H1 (cell line): ENCODE results near the gene SLC43A1. TPM values are rescaled to one million over a fixed set of nuclear protein-coding genes. Genes with fewer than 3 reads are reported as not detected.

Source experiments
- BCL11A ChIP-seq, 2 experiments: IDR thresholded peaks; one replicate each; pipeline ENCODE4 v1.6.1; 2011; ENCODE audit warnings: low read depth in 2 of 2, low read length in 2 of 2, mild to moderate bottlenecking in 2 of 2
- CTBP2 ChIP-seq: IDR thresholded peaks from 2 replicates; pipeline ENCODE4 v1.7.0; 2011; ENCODE audit warnings: borderline replicate concordance, mild to moderate bottlenecking, moderate library complexity, mixed read lengths, low read length; ENCODE audit not compliant: insufficient read depth, insufficient read length
- GABPA ChIP-seq: IDR thresholded peaks from 2 replicates; pipeline ENCODE4 v1.6.1; 2011; ENCODE audit warnings: mild to moderate bottlenecking, low read length, moderate library complexity, borderline replicate concordance; ENCODE audit not compliant: insufficient read depth
- RXRA ChIP-seq: IDR thresholded peaks from 2 replicates; pipeline ENCODE4 v1.6.1; 2011; ENCODE audit warnings: low read depth, mild to moderate bottlenecking, low read length, moderate library complexity; ENCODE audit not compliant: insufficient read depth
- TAF1 ChIP-seq: IDR thresholded peaks from 2 replicates; pipeline ENCODE4 v1.6.1; 2011; ENCODE audit warnings: mild to moderate bottlenecking, low read depth, low read length
- polyA plus RNA-seq, 7 experiments: library from polyadenylated mRNA; depleted of rRNA in 3 of 7; stranded (reverse) in 5 of 7; unstranded in 2 of 7; fragments of >200 nt in 5 of 7; fragments of 200-250 nt in 2 of 7; gene quantifications; 1 replicate in 5 of 7; 2 replicates in 1 of 7; 4 replicates in 1 of 7; pipeline versions ENCODE4 v1.2.1 to v1.2.3, GENCODE V29; 2011 to 2013; ENCODE audit warnings: missing spikeins in 2 of 7, mixed read lengths in 2 of 7
- total RNA-seq: library from RNA; stranded (reverse); fragmentation: NEBNext Ultra II Directional; extraction: Animal tissue kit (Norgen Biotek cat#: 25700); gene quantifications from 2 replicates; pipeline ENCODE4 v1.2.1, GENCODE V29; 2021
- TF ChIP-seq, protein P1 (sequence below), 3 experiments: IDR thresholded peaks; 1 replicate in 2 of 3; 2 replicates in 1 of 3; pipeline versions ENCODE4 v1.5.1 to v1.6.1; 2011; ENCODE audit warnings: low read length in 3 of 3, mild to moderate bottlenecking in 3 of 3, inconsistent platforms in 2 of 3, low read depth in 1 of 3, moderate library complexity in 1 of 3; ENCODE audit not compliant: insufficient read depth in 1 of 3; ENCODE audit errors: control extremely low read depth in 1 of 3

The SLC43A1 gene
- total and polyA plus RNA-seq, 2 of the 8 experiments (the other 6 are each of a cell fraction or from before 2014, with no cell fraction given) = 34.5 to 58.0 TPM

DNA sequence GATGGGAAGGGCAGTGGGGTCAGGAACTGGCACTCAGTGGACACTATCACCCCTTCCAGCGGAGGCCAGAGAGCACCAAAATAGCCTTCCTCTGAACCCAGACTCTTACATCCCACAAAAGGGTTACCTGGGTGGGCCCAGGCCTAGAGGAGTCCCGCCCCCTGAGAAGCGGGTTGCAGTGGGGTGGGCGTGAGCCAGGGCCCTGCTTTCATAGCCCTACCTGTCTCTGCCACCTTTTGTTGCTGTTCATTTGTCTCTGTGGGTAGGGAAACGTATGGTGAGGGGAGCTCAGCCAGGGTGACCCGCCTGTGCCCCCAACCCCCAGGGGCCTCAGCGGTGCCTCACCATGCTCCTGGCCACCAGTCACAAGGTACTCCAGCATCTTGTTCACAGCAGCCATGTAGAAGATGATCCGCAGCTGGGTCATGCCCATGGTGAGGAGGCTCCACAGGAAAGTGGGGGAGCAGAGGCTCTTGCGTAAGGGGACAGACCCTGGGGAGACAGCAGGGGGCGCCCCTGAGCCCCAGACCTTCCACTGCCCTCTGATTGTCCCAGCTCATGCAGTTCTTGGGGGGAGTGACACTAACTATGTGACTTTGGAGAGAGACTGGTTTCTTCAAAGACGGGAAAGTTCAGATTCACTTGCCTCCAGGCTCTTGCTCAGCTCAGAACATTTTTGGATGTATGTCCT, 24.0 kb downstream of the SLC43A1 start (continued):
- TF ChIP-seq, protein P1, sequence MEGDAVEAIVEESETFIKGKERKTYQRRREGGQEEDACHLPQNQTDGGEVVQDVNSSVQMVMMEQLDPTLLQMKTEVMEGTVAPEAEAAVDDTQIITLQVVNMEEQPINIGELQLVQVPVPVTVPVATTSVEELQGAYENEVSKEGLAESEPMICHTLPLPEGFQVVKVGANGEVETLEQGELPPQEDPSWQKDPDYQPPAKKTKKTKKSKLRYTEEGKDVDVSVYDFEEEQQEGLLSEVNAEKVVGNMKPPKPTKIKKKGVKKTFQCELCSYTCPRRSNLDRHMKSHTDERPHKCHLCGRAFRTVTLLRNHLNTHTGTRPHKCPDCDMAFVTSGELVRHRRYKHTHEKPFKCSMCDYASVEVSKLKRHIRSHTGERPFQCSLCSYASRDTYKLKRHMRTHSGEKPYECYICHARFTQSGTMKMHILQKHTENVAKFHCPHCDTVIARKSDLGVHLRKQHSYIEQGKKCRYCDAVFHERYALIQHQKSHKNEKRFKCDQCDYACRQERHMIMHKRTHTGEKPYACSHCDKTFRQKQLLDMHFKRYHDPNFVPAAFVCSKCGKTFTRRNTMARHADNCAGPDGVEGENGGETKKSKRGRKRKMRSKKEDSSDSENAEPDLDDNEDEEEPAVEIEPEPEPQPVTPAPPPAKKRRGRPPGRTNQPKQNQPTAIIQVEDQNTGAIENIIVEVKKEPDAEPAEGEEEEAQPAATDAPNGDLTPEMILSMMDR (IDR thresholded peaks at IDR 0.05; ENCODE audit: control extremely low read depth in 1 of 3, insufficient read depth in 1 of 3, low read depth in 1 of 3, low read length in 3 of 3) = peak; percentile 80 to 88 (median 87)
- no peak for TF ChIP-seq RXRA
- TF ChIP-seq BCL11A (IDR thresholded peaks at IDR 0.05; ENCODE audit: low read depth in 2 of 2, low read length in 2 of 2) = no peak
- no peak for TF ChIP-seq GABPA
- TF ChIP-seq TAF1 = no peak
- no peak for TF ChIP-seq CTBP2
